Measurements from ENCODE around the gene POU6F2. TPM values are rescaled to one million over a fixed set of nuclear protein-coding genes. Genes with fewer than 3 reads are reported as not detected.

The POU6F2 gene
- total and polyA plus RNA-seq, 2 experiments from 2014 or later, result 7.2 to 7.3 TPM

DNA sequence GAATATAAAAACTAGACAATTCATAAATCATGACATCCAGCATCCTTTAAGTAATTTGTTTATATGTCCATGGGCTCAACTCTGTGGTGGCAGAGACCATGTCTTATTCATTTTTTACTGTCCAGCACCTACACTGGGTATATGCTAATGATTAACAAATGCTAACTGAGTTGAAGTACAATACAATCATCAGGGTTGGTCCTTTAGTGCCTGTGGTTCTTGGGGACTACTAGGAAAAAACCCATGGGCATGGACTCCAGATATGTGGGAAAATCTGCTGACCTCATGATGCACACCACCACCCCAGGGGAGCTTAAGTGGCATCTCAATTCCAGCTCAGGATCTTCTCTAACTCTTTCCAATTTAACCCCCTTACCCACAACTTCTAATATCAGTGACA is 503.2 kb downstream of the POU6F2 start:
- H3K4me3 ChIP-seq, result no peak overlapping the region
- DNase-seq (ENCODE audit: low spot score) (no peak), ATAC-seq (no peak)
- Mint-ChIP-seq H3K9me3 (peaks cover 5% of the 10 kb centered on the region; the same call in 1 of the 3 replicates), H3K27ac (no peak overlapping the region), H3K27me3 (ENCODE audit: insufficient read depth, low read depth, poor library complexity) (no peaks in the 10 kb centered on the region), H3K4me3 (no peak overlapping the region), H3K36me3 (ENCODE audit: low read depth) (no peaks in the 10 kb centered on the region), H3K4me1 (no peaks in the 10 kb centered on the region)
- H3K27me3 ChIP-seq (ENCODE audit: insufficient read depth), result no peaks in the 10 kb centered on the region
- H3K9me2 ChIP-seq (ENCODE audit: insufficient read depth), result no peaks in the 10 kb centered on the region; the same call in 1 of the 2 replicates
- no peaks in the 10 kb centered on the region for H3K36me3 ChIP-seq (ENCODE audit: insufficient read depth)
- no peaks in the 10 kb centered on the region for H4K20me1 ChIP-seq (replicated peaks; ENCODE audit: insufficient read depth)
- H3F3A ChIP-seq (replicated peaks; ENCODE audit: low read depth), result no peaks in the 10 kb centered on the region
- H2AFZ ChIP-seq, result no peak overlapping the region
- H3K79me2 ChIP-seq (replicated peaks; ENCODE audit: insufficient read depth), result no peaks in the 10 kb centered on the region
- no peaks in the 10 kb centered on the region for H3K4me1 ChIP-seq (ENCODE audit: insufficient read depth)
- no peak for TF ChIP-seq STAT1 (IDR thresholded peaks at IDR 0.05; ENCODE audit: unreplicated experiment)
- no peak for TF ChIP-seq ZNF114 (CRISPR knock-in tag; IDR thresholded peaks at IDR 0.05)
- TF ChIP-seq, protein P1, sequence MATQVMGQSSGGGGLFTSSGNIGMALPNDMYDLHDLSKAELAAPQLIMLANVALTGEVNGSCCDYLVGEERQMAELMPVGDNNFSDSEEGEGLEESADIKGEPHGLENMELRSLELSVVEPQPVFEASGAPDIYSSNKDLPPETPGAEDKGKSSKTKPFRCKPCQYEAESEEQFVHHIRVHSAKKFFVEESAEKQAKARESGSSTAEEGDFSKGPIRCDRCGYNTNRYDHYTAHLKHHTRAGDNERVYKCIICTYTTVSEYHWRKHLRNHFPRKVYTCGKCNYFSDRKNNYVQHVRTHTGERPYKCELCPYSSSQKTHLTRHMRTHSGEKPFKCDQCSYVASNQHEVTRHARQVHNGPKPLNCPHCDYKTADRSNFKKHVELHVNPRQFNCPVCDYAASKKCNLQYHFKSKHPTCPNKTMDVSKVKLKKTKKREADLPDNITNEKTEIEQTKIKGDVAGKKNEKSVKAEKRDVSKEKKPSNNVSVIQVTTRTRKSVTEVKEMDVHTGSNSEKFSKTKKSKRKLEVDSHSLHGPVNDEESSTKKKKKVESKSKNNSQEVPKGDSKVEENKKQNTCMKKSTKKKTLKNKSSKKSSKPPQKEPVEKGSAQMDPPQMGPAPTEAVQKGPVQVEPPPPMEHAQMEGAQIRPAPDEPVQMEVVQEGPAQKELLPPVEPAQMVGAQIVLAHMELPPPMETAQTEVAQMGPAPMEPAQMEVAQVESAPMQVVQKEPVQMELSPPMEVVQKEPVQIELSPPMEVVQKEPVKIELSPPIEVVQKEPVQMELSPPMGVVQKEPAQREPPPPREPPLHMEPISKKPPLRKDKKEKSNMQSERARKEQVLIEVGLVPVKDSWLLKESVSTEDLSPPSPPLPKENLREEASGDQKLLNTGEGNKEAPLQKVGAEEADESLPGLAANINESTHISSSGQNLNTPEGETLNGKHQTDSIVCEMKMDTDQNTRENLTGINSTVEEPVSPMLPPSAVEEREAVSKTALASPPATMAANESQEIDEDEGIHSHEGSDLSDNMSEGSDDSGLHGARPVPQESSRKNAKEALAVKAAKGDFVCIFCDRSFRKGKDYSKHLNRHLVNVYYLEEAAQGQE (IDR thresholded peaks at IDR 0.05; ENCODE audit: unreplicated experiment), result no peak
- no peak for TF ChIP-seq POLR2AphosphoS5 (IDR thresholded peaks at IDR 0.05; ENCODE audit: low read depth)
- TF ChIP-seq, protein P2, sequence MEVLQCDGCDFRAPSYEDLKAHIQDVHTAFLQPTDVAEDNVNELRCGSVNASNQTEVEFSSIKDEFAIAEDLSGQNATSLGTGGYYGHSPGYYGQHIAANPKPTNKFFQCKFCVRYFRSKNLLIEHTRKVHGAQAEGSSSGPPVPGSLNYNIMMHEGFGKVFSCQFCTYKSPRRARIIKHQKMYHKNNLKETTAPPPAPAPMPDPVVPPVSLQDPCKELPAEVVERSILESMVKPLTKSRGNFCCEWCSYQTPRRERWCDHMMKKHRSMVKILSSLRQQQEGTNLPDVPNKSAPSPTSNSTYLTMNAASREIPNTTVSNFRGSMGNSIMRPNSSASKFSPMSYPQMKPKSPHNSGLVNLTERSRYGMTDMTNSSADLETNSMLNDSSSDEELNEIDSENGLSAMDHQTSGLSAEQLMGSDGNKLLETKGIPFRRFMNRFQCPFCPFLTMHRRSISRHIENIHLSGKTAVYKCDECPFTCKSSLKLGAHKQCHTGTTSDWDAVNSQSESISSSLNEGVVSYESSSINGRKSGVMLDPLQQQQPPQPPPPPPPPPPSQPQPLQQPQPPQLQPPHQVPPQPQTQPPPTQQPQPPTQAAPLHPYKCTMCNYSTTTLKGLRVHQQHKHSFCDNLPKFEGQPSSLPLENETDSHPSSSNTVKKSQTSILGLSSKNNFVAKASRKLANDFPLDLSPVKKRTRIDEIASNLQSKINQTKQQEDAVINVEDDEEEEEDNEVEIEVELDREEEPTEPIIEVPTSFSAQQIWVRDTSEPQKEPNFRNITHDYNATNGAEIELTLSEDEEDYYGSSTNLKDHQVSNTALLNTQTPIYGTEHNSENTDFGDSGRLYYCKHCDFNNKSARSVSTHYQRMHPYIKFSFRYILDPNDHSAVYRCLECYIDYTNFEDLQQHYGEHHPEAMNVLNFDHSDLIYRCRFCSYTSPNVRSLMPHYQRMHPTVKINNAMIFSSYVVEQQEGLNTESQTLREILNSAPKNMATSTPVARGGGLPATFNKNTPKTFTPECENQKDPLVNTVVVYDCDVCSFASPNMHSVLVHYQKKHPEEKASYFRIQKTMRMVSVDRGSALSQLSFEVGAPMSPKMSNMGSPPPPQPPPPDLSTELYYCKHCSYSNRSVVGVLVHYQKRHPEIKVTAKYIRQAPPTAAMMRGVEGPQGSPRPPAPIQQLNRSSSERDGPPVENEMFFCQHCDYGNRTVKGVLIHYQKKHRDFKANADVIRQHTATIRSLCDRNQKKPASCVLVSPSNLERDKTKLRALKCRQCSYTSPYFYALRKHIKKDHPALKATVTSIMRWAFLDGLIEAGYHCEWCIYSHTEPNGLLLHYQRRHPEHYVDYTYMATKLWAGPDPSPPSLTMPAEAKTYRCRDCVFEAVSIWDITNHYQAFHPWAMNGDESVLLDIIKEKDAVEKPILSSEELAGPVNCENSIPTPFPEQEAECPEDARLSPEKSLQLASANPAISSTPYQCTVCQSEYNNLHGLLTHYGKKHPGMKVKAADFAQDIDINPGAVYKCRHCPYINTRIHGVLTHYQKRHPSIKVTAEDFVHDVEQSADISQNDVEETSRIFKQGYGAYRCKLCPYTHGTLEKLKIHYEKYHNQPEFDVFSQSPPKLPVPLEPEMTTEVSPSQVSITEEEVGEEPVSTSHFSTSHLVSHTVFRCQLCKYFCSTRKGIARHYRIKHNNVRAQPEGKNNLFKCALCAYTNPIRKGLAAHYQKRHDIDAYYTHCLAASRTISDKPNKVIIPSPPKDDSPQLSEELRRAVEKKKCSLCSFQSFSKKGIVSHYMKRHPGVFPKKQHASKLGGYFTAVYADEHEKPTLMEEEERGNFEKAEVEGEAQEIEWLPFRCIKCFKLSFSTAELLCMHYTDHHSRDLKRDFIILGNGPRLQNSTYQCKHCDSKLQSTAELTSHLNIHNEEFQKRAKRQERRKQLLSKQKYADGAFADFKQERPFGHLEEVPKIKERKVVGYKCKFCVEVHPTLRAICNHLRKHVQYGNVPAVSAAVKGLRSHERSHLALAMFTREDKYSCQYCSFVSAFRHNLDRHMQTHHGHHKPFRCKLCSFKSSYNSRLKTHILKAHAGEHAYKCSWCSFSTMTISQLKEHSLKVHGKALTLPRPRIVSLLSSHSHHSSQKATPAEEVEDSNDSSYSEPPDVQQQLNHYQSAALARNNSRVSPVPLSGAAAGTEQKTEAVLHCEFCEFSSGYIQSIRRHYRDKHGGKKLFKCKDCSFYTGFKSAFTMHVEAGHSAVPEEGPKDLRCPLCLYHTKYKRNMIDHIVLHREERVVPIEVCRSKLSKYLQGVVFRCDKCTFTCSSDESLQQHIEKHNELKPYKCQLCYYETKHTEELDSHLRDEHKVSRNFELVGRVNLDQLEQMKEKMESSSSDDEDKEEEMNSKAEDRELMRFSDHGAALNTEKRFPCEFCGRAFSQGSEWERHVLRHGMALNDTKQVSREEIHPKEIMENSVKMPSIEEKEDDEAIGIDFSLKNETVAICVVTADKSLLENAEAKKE (CRISPR knock-in tag; IDR thresholded peaks at IDR 0.05), result no peak
- TF ChIP-seq, protein P3, sequence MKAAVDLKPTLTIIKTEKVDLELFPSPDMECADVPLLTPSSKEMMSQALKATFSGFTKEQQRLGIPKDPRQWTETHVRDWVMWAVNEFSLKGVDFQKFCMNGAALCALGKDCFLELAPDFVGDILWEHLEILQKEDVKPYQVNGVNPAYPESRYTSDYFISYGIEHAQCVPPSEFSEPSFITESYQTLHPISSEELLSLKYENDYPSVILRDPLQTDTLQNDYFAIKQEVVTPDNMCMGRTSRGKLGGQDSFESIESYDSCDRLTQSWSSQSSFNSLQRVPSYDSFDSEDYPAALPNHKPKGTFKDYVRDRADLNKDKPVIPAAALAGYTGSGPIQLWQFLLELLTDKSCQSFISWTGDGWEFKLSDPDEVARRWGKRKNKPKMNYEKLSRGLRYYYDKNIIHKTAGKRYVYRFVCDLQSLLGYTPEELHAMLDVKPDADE (IDR thresholded peaks at IDR 0.05), result no peak
- TF ChIP-seq ZNF331 (CRISPR knock-in tag; IDR thresholded peaks at IDR 0.05; ENCODE audit: low read depth), result no peak
- H3K4me2 ChIP-seq, result no peak overlapping the region
- no peak overlapping the region for H3K27ac ChIP-seq (ENCODE audit: low read depth)

All from GM23338 (cell line).